H9 (cell line): ENCODE results near the gene GAN. TPM values are rescaled to one million over a fixed set of nuclear protein-coding genes. Genes with fewer than 3 reads are reported as not detected.

Source experiments
- DNase-seq: peaks from one replicate; pipeline ENCODE4 v3.0.0-alpha.2; 2017
- H2AFZ ChIP-seq: one replicate; pipeline ENCODE4 v1.6.1; 2013; ENCODE audit warnings: mild to moderate bottlenecking, low read length, control low read depth, moderate library complexity
- H2AK5ac ChIP-seq: 2 replicates; pipeline ENCODE4 v1.6.1; 2013; ENCODE audit warnings: low read length, control low read depth, mixed read lengths; ENCODE audit not compliant: insufficient read length
- H2BK120ac ChIP-seq: one replicate; pipeline ENCODE4 v1.6.1; 2013; ENCODE audit warnings: low read depth, mild to moderate bottlenecking, low read length, control low read depth, inconsistent platforms; ENCODE audit not compliant: poor library complexity, severe bottlenecking
- H2BK12ac ChIP-seq: 2 replicates; pipeline ENCODE4 v1.6.1; 2013; ENCODE audit warnings: low read length, control low read depth, mixed read lengths, low read depth; ENCODE audit not compliant: insufficient read length
- H2BK15ac ChIP-seq: 2 replicates; pipeline ENCODE4 v1.6.1; 2013; ENCODE audit warnings: low read depth, low read length, control low read depth
- H2BK20ac ChIP-seq: one replicate; pipeline ENCODE4 v1.6.1; 2013; ENCODE audit warnings: low read depth, mild to moderate bottlenecking, low read length, control low read depth, inconsistent platforms; ENCODE audit not compliant: poor library complexity, severe bottlenecking
- H2BK5ac ChIP-seq: 2 replicates; pipeline ENCODE4 v1.6.1; 2013; ENCODE audit warnings: low read length, control low read depth, mixed read lengths; ENCODE audit not compliant: insufficient read length
- H3K14ac ChIP-seq: 2 replicates; pipeline ENCODE4 v1.6.1; 2013; ENCODE audit warnings: low read length, control low read depth; ENCODE audit not compliant: insufficient read depth
- H3K18ac ChIP-seq: 2 replicates; pipeline ENCODE4 v1.6.1; 2013; ENCODE audit warnings: low read depth, mild to moderate bottlenecking, mixed read lengths, low read length, control low read depth; ENCODE audit not compliant: insufficient read length
- H3K23ac ChIP-seq: 2 replicates; pipeline ENCODE4 v1.6.1; 2013; ENCODE audit warnings: low read length, control low read depth, mixed read lengths, low read depth; ENCODE audit not compliant: insufficient read length
- H3K23me2 ChIP-seq: 2 replicates; pipeline ENCODE4 v1.6.1; 2013; ENCODE audit warnings: low read depth, mild to moderate bottlenecking, mixed read lengths, low read length, control low read depth; ENCODE audit not compliant: insufficient read length, poor library complexity, severe bottlenecking
- H3K27ac ChIP-seq: 2 replicates; pipeline ENCODE4 v1.5.1; 2013; ENCODE audit warnings: low read length, control low read depth, mixed read lengths, low read depth; ENCODE audit not compliant: insufficient read length
- H3K27me3 ChIP-seq: 2 replicates; pipeline ENCODE4 v1.6.1; 2013; ENCODE audit warnings: low read length, control low read depth, inconsistent platforms; ENCODE audit not compliant: insufficient read depth
- H3K4ac ChIP-seq: 2 replicates; pipeline ENCODE4 v1.6.1; 2013; ENCODE audit warnings: low read depth, mild to moderate bottlenecking, control low read depth, inconsistent platforms, low read length, moderate library complexity
- H3K4me1 ChIP-seq: 2 replicates; pipeline ENCODE4 v1.6.1; 2013; ENCODE audit warnings: low read length, control low read depth, inconsistent platforms; ENCODE audit not compliant: insufficient read depth
- H3K4me2 ChIP-seq: 2 replicates; pipeline ENCODE4 v1.6.1; 2013; ENCODE audit warnings: low read length, control low read depth, mixed read lengths; ENCODE audit not compliant: insufficient read length, insufficient read depth
- H3K56ac ChIP-seq: 2 replicates; pipeline ENCODE4 v1.6.1; 2013; ENCODE audit warnings: low read depth, mild to moderate bottlenecking, mixed read lengths, low read length, control low read depth; ENCODE audit not compliant: insufficient read length
- H3K79me1 ChIP-seq: 2 replicates; pipeline ENCODE4 v1.6.1; 2013; ENCODE audit warnings: low read depth, mild to moderate bottlenecking, moderate library complexity, low read length, control low read depth, inconsistent platforms; ENCODE audit not compliant: insufficient read depth, poor library complexity, severe bottlenecking
- H3K79me2 ChIP-seq: 2 replicates; pipeline ENCODE4 v1.6.1; 2013; ENCODE audit warnings: low read length, control low read depth, inconsistent platforms; ENCODE audit not compliant: insufficient read depth
- H3K9ac ChIP-seq: 2 replicates; pipeline ENCODE4 v1.6.1; 2013; ENCODE audit warnings: low read length, control low read depth, mixed read lengths; ENCODE audit not compliant: insufficient read length; ENCODE audit errors: extremely low read depth
- H3K9me3 ChIP-seq: one replicate; pipeline ENCODE4 v1.6.1; 2013; ENCODE audit warnings: low read depth, low read length, inconsistent platforms; ENCODE audit not compliant: control insufficient read depth
- H3T11ph ChIP-seq: one replicate; pipeline ENCODE4 v1.6.1; 2013; ENCODE audit warnings: mild to moderate bottlenecking, low read length, control low read depth, inconsistent platforms
- H4K20me1 ChIP-seq: one replicate; pipeline ENCODE4 v1.6.1; 2013; ENCODE audit not compliant: control insufficient read depth, insufficient read length, insufficient read depth
- H4K5ac ChIP-seq: 2 replicates; pipeline ENCODE4 v1.6.1; 2013; ENCODE audit warnings: low read depth, mild to moderate bottlenecking, mixed read lengths, low read length, control low read depth; ENCODE audit not compliant: insufficient read length
- H4K8ac ChIP-seq: replicated peaks from 2 replicates; pipeline ENCODE4 v1.6.1; 2013; ENCODE audit warnings: low read length, control low read depth, mixed read lengths, low read depth; ENCODE audit not compliant: insufficient read length
- H4K91ac ChIP-seq: 2 replicates; pipeline ENCODE4 v1.6.1; 2013; ENCODE audit warnings: low read depth, mild to moderate bottlenecking, moderate library complexity, mixed read lengths, low read length, control low read depth; ENCODE audit not compliant: insufficient read length
- H3K27ac Mint-ChIP-seq, 3 experiments: 2 replicates in 2 of 3; 3 replicates in 1 of 3; pipeline ENCODE4 v1.8.0; 2020 to 2021; ENCODE audit warnings: mixed read lengths in 3 of 3, mild to moderate bottlenecking in 1 of 3, moderate library complexity in 1 of 3
- H3K27me3 Mint-ChIP-seq: 2 replicates; pipeline ENCODE4 v1.8.0; 2021; ENCODE audit warnings: low read depth, mild to moderate bottlenecking, moderate library complexity, mixed read lengths
- H3K36me3 Mint-ChIP-seq, 3 experiments: 2 replicates in 2 of 3; 3 replicates in 1 of 3; pipeline ENCODE4 v1.8.0; 2020 to 2021; ENCODE audit warnings: low read depth in 3 of 3, mixed read lengths in 3 of 3; ENCODE audit not compliant: insufficient read depth in 1 of 3
- H3K4me1 Mint-ChIP-seq, 2 experiments: 2 replicates each; pipeline ENCODE4 v1.8.0; 2020; ENCODE audit warnings: mixed read lengths in 2 of 2
- H3K4me3 Mint-ChIP-seq, 2 experiments: 2 replicates in 1 of 2; 3 replicates in 1 of 2; pipeline ENCODE4 v1.8.0; 2020 to 2021; ENCODE audit warnings: mild to moderate bottlenecking in 2 of 2, mixed read lengths in 2 of 2, moderate library complexity in 1 of 2
- H3K9me3 Mint-ChIP-seq, 2 experiments: 2 replicates in 1 of 2; 3 replicates in 1 of 2; pipeline ENCODE4 v1.8.0; 2020; ENCODE audit warnings: mild to moderate bottlenecking in 2 of 2, mixed read lengths in 2 of 2, moderate library complexity in 1 of 2
- WGBS: extraction: QIAGEN DNeasy Blood & Tissue Kit; methylation state at CpG from one replicate; pipeline ENCODE4 v1.1.7; 2013; ENCODE audit warnings: missing lambda C conversion rate, low lambda C conversion rate, mixed read lengths; ENCODE audit not compliant: insufficient read length; ENCODE audit errors: extremely low coverage; 5-methylcytosine and 5-hydroxymethylcytosine counted together
- total RNA-seq: library from RNA; stranded (reverse); gene quantifications from 2 replicates; pipeline ENCODE4 v1.2.1, GENCODE V29; 2021
- TF ChIP-seq, protein P1 (sequence below): fragments of 200-600 bp; sonication (generic); conservative IDR thresholded peaks from 3 replicates; pipeline ENCODE4 v1.8.0; 2021; ENCODE audit warnings: antibody characterized with exemption, mild to moderate bottlenecking

GAN gene
- total RNA-seq, 1 experiment from 2014 or later = 20.9 TPM

DNA sequence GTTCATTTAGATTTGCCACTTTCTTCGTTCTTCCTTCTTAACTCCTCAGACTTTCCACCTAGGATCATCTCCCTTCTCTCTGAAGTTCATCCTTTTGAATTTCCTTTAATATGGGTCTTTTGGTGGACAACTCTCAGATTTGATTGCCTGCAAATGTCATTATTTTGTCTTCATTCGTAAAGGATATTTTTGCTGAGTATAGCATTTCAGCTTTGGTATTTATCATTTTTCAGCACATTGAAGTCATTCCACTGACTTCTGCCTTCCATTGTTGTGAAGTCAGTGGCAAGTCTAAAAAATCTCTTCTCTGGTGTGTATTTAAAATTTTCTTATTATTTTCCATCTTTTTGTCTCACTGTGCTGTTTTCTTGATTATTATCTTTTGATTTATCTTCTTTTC lies 45.4 kb downstream of the GAN start:
- H2BK5ac ChIP-seq = no peak overlapping the region
- H2AK5ac ChIP-seq = no peak overlapping the region
- no peak overlapping the region for H4K5ac ChIP-seq
- H3K27ac Mint-ChIP-seq = no peak overlapping the region
- H3K4me1 Mint-ChIP-seq = no peaks in the 10 kb centered on the region
- H4K91ac ChIP-seq = no peak overlapping the region
- no peak overlapping the region for H3K4me3 Mint-ChIP-seq
- no peak overlapping the region for H4K8ac ChIP-seq
- H3K18ac ChIP-seq = no peak overlapping the region
- no peak overlapping the region for H2BK12ac ChIP-seq
- peaks cover 27 to 57% (median 37%) of the 10 kb centered on the region in 3 experiments for H3K36me3 Mint-ChIP-seq
- H4K20me1 ChIP-seq = no peaks in the 10 kb centered on the region
- H3K14ac ChIP-seq = no peak overlapping the region
- no peak overlapping the region for H3K23ac ChIP-seq
- H3K4ac ChIP-seq = no peak overlapping the region
- H3K27me3 Mint-ChIP-seq = no peaks in the 10 kb centered on the region
- no peak overlapping the region for H2AFZ ChIP-seq
- no peaks in the 10 kb centered on the region for H3K23me2 ChIP-seq
- H3K9me3 Mint-ChIP-seq = no peaks in the 10 kb centered on the region
- H3K9me3 ChIP-seq = no peaks in the 10 kb centered on the region
- no peak overlapping the region for H3K27ac ChIP-seq
- no peak overlapping the region for H2BK15ac ChIP-seq
- H3K79me2 ChIP-seq = no peaks in the 10 kb centered on the region
- no peaks in the 10 kb centered on the region for H3K27me3 ChIP-seq
- H3K4me1 ChIP-seq = no peaks in the 10 kb centered on the region
- no peak overlapping the region for H3K9ac ChIP-seq
- H3T11ph ChIP-seq = no peak overlapping the region
- no peak overlapping the region for H2BK20ac ChIP-seq
- H3K4me2 ChIP-seq = no peak overlapping the region
- DNase-seq = no peak
- H3K56ac ChIP-seq = no peak overlapping the region
- TF ChIP-seq, protein P1, sequence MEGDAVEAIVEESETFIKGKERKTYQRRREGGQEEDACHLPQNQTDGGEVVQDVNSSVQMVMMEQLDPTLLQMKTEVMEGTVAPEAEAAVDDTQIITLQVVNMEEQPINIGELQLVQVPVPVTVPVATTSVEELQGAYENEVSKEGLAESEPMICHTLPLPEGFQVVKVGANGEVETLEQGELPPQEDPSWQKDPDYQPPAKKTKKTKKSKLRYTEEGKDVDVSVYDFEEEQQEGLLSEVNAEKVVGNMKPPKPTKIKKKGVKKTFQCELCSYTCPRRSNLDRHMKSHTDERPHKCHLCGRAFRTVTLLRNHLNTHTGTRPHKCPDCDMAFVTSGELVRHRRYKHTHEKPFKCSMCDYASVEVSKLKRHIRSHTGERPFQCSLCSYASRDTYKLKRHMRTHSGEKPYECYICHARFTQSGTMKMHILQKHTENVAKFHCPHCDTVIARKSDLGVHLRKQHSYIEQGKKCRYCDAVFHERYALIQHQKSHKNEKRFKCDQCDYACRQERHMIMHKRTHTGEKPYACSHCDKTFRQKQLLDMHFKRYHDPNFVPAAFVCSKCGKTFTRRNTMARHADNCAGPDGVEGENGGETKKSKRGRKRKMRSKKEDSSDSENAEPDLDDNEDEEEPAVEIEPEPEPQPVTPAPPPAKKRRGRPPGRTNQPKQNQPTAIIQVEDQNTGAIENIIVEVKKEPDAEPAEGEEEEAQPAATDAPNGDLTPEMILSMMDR = no peak
- no peaks in the 10 kb centered on the region for H3K79me1 ChIP-seq
- no CpG with 5 or more reads among the region's 2 CpGs for WGBS
- H2BK120ac ChIP-seq = no peak overlapping the region
